ENCODE data around the gene SPDYE2B.
A peak's percentile ranks its signal among the peaks of the same experiment; 100 is the strongest.
"Not testable (repeated sequence)": the region's sequence is repeated elsewhere in the genome, so short reads cannot be mapped to it uniquely, and the experiment has no call there.

SPDYE2B gene

GRCh38 chr7:102627271-102627904 is 22.7 kb upstream of the SPDYE2B start:
- not testable (repeated sequence) for H3K4me1 Mint-ChIP-seq; ATAC-seq (replicated peaks); H3K9me3 Mint-ChIP-seq; H3K27ac Mint-ChIP-seq; H3K4me3 Mint-ChIP-seq; H3K27me3 Mint-ChIP-seq; H3K36me3 Mint-ChIP-seq; DNase-seq

- H3K4me3 Mint-ChIP-seq; DNase-seq; H3K27ac Mint-ChIP-seq; H3K36me3 Mint-ChIP-seq; H3K4me1 Mint-ChIP-seq; H3K9me3 Mint-ChIP-seq; H3K27me3 Mint-ChIP-seq; ATAC-seq (replicated peaks): not testable (repeated sequence)
Observed at GRCh38 chr7:102630622-102631021, 19.5 kb upstream of the SPDYE2B start.

GRCh38 chr7:102634299-102634698 is 15.8 kb upstream of the SPDYE2B start:
- H3K27me3 Mint-ChIP-seq; H3K4me1 Mint-ChIP-seq; H3K36me3 Mint-ChIP-seq; H3K9me3 Mint-ChIP-seq; ATAC-seq (replicated peaks); H3K4me3 Mint-ChIP-seq; DNase-seq; H3K27ac Mint-ChIP-seq: not testable (repeated sequence)

GRCh38 chr7:102635354-102635753 is 14.8 kb upstream of the SPDYE2B start:
- not testable (repeated sequence) for H3K4me3 Mint-ChIP-seq; ATAC-seq (replicated peaks); H3K27me3 Mint-ChIP-seq; H3K36me3 Mint-ChIP-seq; H3K4me1 Mint-ChIP-seq; H3K9me3 Mint-ChIP-seq; DNase-seq; H3K27ac Mint-ChIP-seq

GRCh38 chr7:102636956-102637355 is 13.2 kb upstream of the SPDYE2B start:
- not testable (repeated sequence) for H3K27me3 Mint-ChIP-seq; H3K36me3 Mint-ChIP-seq; H3K4me3 Mint-ChIP-seq; ATAC-seq (replicated peaks); H3K4me1 Mint-ChIP-seq; H3K27ac Mint-ChIP-seq; H3K9me3 Mint-ChIP-seq
- DNase-seq = peak; percentile 0

DNA sequence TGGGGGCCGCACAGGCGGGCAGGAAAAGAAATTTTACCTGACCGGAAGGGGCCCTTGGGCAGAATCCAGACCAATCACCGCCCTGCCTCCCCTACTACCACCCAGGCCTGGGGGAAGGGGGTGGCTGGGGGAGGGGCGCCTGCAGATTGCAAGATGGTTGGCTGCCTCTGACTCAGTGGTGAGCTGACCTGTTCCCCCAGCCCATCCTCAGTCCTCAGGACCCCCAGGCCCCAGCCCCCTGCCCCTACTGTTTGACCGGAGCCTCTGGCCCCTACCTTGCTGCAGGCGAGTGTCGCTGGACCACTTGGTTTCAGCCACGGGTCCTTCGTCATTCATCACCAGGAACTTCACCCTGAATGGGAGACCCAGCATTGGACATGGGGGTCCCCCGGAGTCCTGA is 11.3 kb upstream of the SPDYE2B start:
- H3K27me3 Mint-ChIP-seq, H3K4me1 Mint-ChIP-seq, H3K27ac Mint-ChIP-seq, H3K9me3 Mint-ChIP-seq, H3K36me3 Mint-ChIP-seq, H3K4me3 Mint-ChIP-seq: not testable (repeated sequence)
- ATAC-seq (replicated peaks) (peak; percentile 7 to 12), DNase-seq (peak; percentile 6)

DNA sequence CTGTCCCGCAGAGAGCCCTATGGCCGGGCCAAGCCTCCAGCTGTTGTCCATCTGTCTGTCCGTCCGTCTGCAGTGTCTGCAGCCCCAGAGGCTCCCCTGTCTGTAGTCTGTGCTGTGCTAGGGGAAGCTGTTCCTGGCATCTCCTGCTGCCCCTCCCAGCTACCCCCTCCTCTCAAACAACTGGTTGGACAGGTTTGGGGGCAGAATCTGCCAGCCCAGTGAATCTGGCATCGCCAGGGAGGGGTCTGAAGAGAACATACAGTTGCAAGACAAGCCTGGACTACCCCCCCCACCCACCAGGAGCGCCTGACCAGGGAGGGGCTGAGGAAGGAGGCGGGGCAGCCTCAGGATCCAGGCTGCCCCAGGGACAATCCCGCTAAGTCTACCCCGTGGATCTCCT is 7.4 kb upstream of the SPDYE2B start, which contains the start of gene UPK3BL1:
Gene UPK3BL1, minus strand, starts transcription at position 101 of the 400 bp plus-strand sequence. Its CDS starts 50 bp downstream, at position 51.
- not testable (repeated sequence) for H3K36me3 Mint-ChIP-seq; H3K9me3 Mint-ChIP-seq; ATAC-seq (replicated peaks); H3K27me3 Mint-ChIP-seq; DNase-seq; H3K27ac Mint-ChIP-seq; H3K4me3 Mint-ChIP-seq; H3K4me1 Mint-ChIP-seq

- not testable (repeated sequence) for H3K9me3 Mint-ChIP-seq; H3K27me3 Mint-ChIP-seq; H3K36me3 Mint-ChIP-seq; DNase-seq; H3K27ac Mint-ChIP-seq; H3K4me1 Mint-ChIP-seq; ATAC-seq (replicated peaks); H3K4me3 Mint-ChIP-seq
Observed at GRCh38 chr7:102643404-102643803, 6.7 kb upstream of the SPDYE2B start.

- not testable (repeated sequence) for H3K27me3 Mint-ChIP-seq; H3K4me1 Mint-ChIP-seq; H3K36me3 Mint-ChIP-seq; ATAC-seq (replicated peaks); DNase-seq; H3K9me3 Mint-ChIP-seq; H3K4me3 Mint-ChIP-seq; H3K27ac Mint-ChIP-seq
Observed at GRCh38 chr7:102647813-102648212, 2.3 kb upstream of the SPDYE2B start.

GRCh38 chr7:102664765-102665164 is 14.6 kb downstream of the SPDYE2B start:
- H3K4me1 Mint-ChIP-seq; ATAC-seq (replicated peaks); H3K27ac Mint-ChIP-seq; H3K9me3 Mint-ChIP-seq; H3K4me3 Mint-ChIP-seq; H3K36me3 Mint-ChIP-seq; DNase-seq; H3K27me3 Mint-ChIP-seq: not testable (repeated sequence)

- H3K4me3 Mint-ChIP-seq, DNase-seq: not testable (repeated sequence)
Observed at GRCh38 chr7:102666850-102667249, 16.7 kb downstream of the SPDYE2B start.

DNA sequence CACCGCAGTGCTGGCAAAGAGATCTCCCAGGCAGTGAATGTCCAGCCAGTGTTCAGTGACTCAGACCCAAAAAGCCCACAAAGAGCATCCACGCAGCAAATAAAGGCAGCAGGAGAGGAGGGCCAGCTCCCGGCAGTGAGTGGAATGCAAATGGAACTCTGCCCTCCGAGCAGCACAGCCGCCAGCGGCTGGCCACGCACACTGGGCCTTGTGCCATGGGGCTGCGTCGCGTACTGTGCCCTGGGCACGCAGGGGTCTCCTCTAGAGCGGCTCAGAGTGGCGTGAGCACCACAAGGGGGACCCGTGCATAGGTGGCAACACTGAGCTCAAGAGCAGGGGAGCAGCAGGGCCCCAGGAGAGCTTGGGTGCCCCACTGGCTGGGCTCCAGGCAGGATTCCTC is 17.4 kb downstream of the SPDYE2B start:
- H3K27me3 Mint-ChIP-seq; H3K27ac Mint-ChIP-seq; ATAC-seq (replicated peaks); H3K9me3 Mint-ChIP-seq; H3K4me3 Mint-ChIP-seq; H3K4me1 Mint-ChIP-seq; H3K36me3 Mint-ChIP-seq; DNase-seq: not testable (repeated sequence)

More at GRCh38 chr7:102666850-102667249, 16.7 kb downstream of the SPDYE2B start:
- not testable (repeated sequence) for H3K27ac Mint-ChIP-seq; H3K27me3 Mint-ChIP-seq; ATAC-seq (replicated peaks); H3K9me3 Mint-ChIP-seq; H3K36me3 Mint-ChIP-seq; H3K4me1 Mint-ChIP-seq

DNA sequence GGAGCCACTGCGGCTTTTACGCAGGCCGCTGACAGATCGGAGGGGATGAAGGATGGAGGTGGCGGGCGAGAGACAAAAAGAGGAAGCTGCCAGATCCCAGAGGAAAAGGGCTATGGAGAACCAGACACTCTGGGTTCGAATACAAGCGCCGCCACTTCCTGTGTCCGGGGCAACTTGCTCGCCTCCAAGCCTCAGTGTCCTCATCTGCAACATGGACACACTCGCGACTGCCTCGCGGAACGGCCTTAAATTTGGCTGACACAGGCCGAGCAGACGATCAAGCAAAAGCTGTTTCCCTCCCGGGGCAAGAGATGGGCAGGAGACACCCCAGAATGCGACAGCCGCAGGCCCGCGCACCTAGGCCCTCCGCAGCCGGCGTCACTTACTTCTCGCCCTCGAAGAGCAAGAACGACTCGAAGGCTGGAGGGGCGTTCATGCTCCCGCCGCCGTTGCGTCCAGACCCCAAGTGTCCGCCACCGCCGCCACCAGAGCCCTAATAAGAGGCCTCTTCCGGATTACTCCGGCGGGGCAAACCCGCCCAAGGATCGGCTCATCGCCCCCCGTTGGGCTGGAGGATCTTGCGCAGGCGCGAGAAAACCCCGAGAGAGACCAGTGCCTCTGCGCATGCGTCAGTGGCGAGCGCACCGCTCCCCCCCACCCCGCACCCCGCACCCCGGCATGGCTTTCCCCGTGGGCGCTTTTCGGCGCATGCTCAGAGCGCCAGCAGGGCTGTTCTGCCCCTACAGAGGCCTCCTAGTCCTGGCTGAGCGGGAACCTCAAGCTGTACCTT is 21.2 kb downstream of the SPDYE2B start, which contains the start of gene POLR2J2:
Gene POLR2J2, minus strand, starts transcription at position 498 of the 790 bp plus-strand sequence. Its CDS starts 62 bp downstream, at position 436.
- H3K27ac Mint-ChIP-seq = peak within 1 kb of the TSS; percentile 88
- peak; percentile 78 for DNase-seq
- peak within 1 kb of the TSS; percentile 70 to 82 for H3K4me3 Mint-ChIP-seq

DNA sequence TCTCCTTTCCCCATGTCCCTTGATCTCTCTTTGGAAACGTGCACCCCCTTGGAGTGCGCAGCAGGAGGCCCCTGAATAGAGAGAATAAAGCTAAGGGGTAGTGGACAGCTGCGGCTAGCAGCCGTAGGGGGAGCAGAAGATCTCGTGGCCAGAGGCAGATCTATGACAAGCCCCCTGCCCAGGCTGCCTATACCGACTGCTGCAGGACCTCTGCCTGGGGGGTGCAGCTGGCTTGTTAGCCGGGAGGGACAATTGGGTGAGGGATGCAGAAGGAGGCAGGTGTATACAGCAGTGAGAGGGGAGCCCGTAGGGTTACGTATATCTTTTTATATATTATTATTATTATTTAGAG is 21.8 kb downstream of the SPDYE2B start:
- H3K4me3 Mint-ChIP-seq, H3K27ac Mint-ChIP-seq, H3K27me3 Mint-ChIP-seq, H3K9me3 Mint-ChIP-seq, DNase-seq, H3K4me1 Mint-ChIP-seq, H3K36me3 Mint-ChIP-seq: not testable (repeated sequence)
- ATAC-seq (replicated peaks) = peak; percentile 21 to 31

More for the DNA sequence above, 21.2 kb downstream of the SPDYE2B start, which contains the start of gene POLR2J2:
- ATAC-seq (replicated peaks) = peak; percentile 85 to 92
- H3K4me1 Mint-ChIP-seq, H3K36me3 Mint-ChIP-seq, H3K9me3 Mint-ChIP-seq, H3K27me3 Mint-ChIP-seq: not testable (repeated sequence)

- ATAC-seq (replicated peaks) = not testable (repeated sequence)
Observed at GRCh38 chr7:102673447-102674067, 23.4 kb downstream of the SPDYE2B start.

More at GRCh38 chr7:102673447-102674067, 23.4 kb downstream of the SPDYE2B start:
- not testable (repeated sequence) for H3K4me1 Mint-ChIP-seq, H3K4me3 Mint-ChIP-seq, H3K27ac Mint-ChIP-seq, H3K9me3 Mint-ChIP-seq, H3K27me3 Mint-ChIP-seq, H3K36me3 Mint-ChIP-seq, DNase-seq

Data from stimulated activated naive B cell treated with anti-CD40 and anti-IgM and Interleukin-4, amounts not matched to agents 10 μg/mL and 1 μg/mL and 100 μg/mL, for 72 hours (primary cell).